C4-2B (cell line): Measurements from ENCODE around the gene GHRL.

Experiments
- ZFX ChIP-seq: fragments of 450-650 bp; IDR thresholded peaks from 2 replicates; pipeline ENCODE4 v1.6.1; 2017
- TF ChIP-seq, protein P1 (sequence below): fragments of 450-650 bp; conservative IDR thresholded peaks from 2 replicates; pipeline ENCODE4 v1.5.1; 2017; ENCODE audit warnings: mild to moderate bottlenecking

DNA sequence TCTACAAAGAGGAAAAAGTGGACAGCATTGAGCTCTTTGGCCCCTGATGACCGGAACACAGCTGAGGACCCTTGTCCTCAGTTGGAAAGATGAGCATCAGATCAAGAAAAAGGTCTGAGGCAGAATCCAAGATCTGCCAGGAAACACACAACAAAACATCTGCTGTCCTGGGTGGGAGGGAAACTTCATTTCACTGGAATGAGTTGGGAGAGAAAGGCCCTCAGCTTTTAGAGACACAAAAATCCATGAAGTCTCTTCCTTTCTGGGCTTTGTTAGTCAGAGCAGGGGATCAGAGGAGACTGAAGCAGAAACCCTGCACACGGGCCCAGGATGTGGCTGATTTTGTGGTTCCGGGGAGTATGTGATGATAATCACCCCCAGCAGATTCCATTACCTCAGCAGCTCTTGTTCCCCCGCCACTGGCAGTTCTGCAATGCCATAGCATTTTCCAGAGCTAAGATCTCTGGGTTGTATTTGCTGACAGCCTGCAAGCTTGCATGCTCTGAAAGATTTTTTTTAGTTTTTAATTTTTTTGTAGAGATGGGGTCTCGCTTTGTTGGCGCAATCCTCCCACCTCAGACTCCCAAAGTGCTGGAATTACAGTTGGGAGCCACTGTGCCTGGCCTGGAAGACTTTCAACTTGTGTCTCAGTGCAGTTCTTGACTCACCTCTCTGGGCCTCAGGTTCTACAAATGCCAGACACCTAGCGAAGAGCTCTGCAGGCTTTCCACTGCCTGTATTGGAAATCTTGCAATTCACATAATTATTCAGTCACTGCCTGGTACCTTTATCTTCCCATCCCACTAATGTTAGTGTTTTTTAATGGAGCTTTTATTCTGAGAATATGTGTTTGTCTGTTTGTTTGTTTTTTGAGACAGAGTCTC is 50.3 kb downstream of the GHRL start:
- TF ChIP-seq, protein P1, sequence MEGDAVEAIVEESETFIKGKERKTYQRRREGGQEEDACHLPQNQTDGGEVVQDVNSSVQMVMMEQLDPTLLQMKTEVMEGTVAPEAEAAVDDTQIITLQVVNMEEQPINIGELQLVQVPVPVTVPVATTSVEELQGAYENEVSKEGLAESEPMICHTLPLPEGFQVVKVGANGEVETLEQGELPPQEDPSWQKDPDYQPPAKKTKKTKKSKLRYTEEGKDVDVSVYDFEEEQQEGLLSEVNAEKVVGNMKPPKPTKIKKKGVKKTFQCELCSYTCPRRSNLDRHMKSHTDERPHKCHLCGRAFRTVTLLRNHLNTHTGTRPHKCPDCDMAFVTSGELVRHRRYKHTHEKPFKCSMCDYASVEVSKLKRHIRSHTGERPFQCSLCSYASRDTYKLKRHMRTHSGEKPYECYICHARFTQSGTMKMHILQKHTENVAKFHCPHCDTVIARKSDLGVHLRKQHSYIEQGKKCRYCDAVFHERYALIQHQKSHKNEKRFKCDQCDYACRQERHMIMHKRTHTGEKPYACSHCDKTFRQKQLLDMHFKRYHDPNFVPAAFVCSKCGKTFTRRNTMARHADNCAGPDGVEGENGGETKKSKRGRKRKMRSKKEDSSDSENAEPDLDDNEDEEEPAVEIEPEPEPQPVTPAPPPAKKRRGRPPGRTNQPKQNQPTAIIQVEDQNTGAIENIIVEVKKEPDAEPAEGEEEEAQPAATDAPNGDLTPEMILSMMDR: no peak
- no peak for TF ChIP-seq ZFX
